Measurements from ENCODE around the gene MED7. TPM values are rescaled to one million over a fixed set of nuclear protein-coding genes. Genes with fewer than 3 reads are reported as not detected.

MED7 gene
- total RNA-seq, 1 donor from 2014 or later: 2.3 TPM

GRCh38 chr5:157108976-157109375 is 33.7 kb downstream of the MED7 start, which contains the start of gene HAVCR2:
Gene HAVCR2, minus strand, starts transcription at chr5:157109044. Its CDS starts 61 bp downstream, at chr5:157108983.
- peak; percentile 35 to 70 for DNase-seq (ENCODE audit: low spot score in 2 of 2)
- no peaks in the 10 kb centered on the region for H3K9me3 ChIP-seq
- intact Hi-C loops (cut with DNase I): no loop called here
- H3K27me3 ChIP-seq: no peaks in the 10 kb centered on the region
- H3K4me1 ChIP-seq: no peaks in the 10 kb centered on the region
- H3K4me3 ChIP-seq: peak within 1 kb of the TSS; percentile 0 to 36
- peak within 1 kb of the TSS; percentile 12 to 23 for H3K27ac ChIP-seq
- no peak for TF ChIP-seq CTCF (IDR thresholded peaks at IDR 0.05)
- no peaks in the 10 kb centered on the region for H3K36me3 ChIP-seq

GRCh38 chr5:157107508-157107907 is 35.2 kb downstream of the MED7 start:
- Histone ChIP-seq H3K27me3 (no peaks in the 10 kb centered on the region), H3K9me3 (no peaks in the 10 kb centered on the region), H3K27ac (peak overlapping the region in 1 of 2 donors; percentile 23), H3K4me3 (peak overlapping the region in 1 of 2 donors; percentile 36), H3K36me3 (no peaks in the 10 kb centered on the region), H3K4me1 (no peaks in the 10 kb centered on the region)
- no peak for TF ChIP-seq CTCF (IDR thresholded peaks at IDR 0.05)
- DNase-seq (ENCODE audit: low spot score in 2 of 2): no peak
- intact Hi-C loops (cut with DNase I): no loop called here

- peak overlapping the region in 1 of 2 donors; percentile 23 for H3K27ac ChIP-seq
- no peaks in the 10 kb centered on the region for H3K9me3 ChIP-seq
- DNase-seq (ENCODE audit: low spot score in 2 of 2): peak in 1 of 2 donors; percentile 67
- no peak overlapping the region for H3K4me3 ChIP-seq
- no peaks in the 10 kb centered on the region for H3K27me3 ChIP-seq
- intact Hi-C loops (cut with DNase I): no loop called here
- no peaks in the 10 kb centered on the region for H3K36me3 ChIP-seq
- TF ChIP-seq CTCF (IDR thresholded peaks at IDR 0.05): no peak
- H3K4me1 ChIP-seq: no peaks in the 10 kb centered on the region
These were observed 35.8 kb downstream of the MED7 start for GRCh38 chr5:157106630-157107461.

DNA sequence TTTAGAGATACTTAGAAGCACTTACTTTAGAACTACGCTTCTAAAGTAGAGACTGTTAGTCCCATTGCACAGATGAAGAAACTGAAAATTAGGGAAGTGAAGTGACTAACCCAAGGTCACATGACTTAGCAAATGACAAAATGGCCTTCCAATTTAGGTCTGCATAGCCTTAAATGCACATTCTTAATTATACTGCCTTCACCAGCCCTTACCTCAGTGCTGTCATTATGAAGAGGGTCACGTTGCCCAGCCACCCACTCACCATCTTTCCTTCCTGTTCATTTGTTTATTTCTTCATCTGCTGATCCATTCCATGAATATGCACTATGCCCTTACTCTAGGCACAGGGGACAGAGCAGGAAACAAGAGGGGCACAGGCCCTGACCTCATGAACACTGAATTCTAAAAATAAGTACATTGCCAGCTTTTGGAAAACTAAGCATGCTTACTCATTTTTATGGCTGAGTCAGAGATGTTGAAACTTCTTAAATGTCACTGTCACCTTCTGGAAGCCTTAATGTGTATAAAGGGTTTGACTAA is 42.5 kb downstream of the MED7 start:
- TF ChIP-seq CTCF (IDR thresholded peaks at IDR 0.05): no peak
- no peak overlapping the region for H3K4me3 ChIP-seq
- H3K27me3 ChIP-seq: no peaks in the 10 kb centered on the region
- H3K27ac ChIP-seq: no peak overlapping the region
- no peaks in the 10 kb centered on the region for H3K4me1 ChIP-seq
- DNase-seq (ENCODE audit: low spot score in 2 of 2): no peak
- H3K9me3 ChIP-seq: no peaks in the 10 kb centered on the region
- intact Hi-C loops (cut with DNase I): no loop called here
- H3K36me3 ChIP-seq: no peaks in the 10 kb centered on the region

DNA sequence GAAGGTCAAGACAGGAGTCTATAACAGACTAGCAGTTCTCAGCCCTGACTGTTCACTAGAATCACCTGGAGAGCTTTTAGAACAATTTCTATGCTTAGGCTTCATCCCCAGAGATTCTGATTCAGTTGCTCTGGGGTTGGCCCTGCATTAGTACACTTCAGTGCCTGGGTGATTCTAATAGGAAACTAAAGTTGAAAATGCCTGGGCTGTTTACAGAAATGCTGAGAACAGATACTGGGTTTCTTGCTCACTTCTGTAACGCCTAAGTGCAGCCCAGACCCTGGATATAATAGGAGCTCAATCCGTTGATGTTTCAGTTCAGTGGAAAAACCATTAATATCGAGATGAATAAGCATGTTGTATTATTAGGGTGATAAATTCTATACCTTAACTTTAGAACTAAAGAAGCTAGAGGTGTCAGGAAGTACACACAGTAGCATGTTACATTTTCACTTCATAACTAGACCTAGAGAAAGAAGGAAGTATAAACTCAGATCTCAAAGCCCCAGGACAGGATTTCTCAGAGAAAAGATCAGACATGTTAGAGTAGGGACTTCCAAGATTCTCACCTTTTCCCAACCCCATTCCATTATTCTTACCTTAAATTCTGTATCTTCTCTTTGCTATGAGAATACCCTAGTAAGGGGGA is 54.2 kb downstream of the MED7 start:
- no peak for DNase-seq (ENCODE audit: low spot score in 2 of 2)
- no peak for TF ChIP-seq CTCF (IDR thresholded peaks at IDR 0.05)
- Histone ChIP-seq H3K9me3 (no peaks in the 10 kb centered on the region), H3K4me1 (no peaks in the 10 kb centered on the region), H3K36me3 (no peaks in the 10 kb centered on the region), H3K27me3 (no peaks in the 10 kb centered on the region), H3K27ac (no peak overlapping the region), H3K4me3 (no peak overlapping the region)
- intact Hi-C loops (cut with DNase I): no loop called here

Other genes starting within 250 kb of the MED7 start
- gene TIMD4, start 179.6 kb downstream of the MED7 start, total RNA-seq: 1.1 TPM
- gene HAVCR1, start 83.7 kb downstream of the MED7 start, total RNA-seq: not detected
- 1.7 TPM for gene HAVCR2, start 33.8 kb downstream of the MED7 start, total RNA-seq
- gene GARIN3, start 23.4 kb upstream of the MED7 start, total RNA-seq: not detected
- gene ITK, start 38.0 kb upstream of the MED7 start, total RNA-seq: 0.43 TPM
- 78.1 TPM for gene CYFIP2, start 123.3 kb upstream of the MED7 start, total RNA-seq

Measured in ascending aorta (tissue), 2 donors.